ENCODE data around the gene STRA6.
"Not testable (repeated sequence)": the region's sequence is repeated elsewhere in the genome, so short reads cannot be mapped to it uniquely, and the experiment has no call there.

STRA6 gene

GRCh38 chr15:74160390-74160789 lies 42.2 kb downstream of the STRA6 start:
- DNase-seq: not testable (repeated sequence)

GRCh38 chr15:74159773-74160172 lies 42.8 kb downstream of the STRA6 start:
- no peak for DNase-seq

- no peak for DNase-seq
Observed at GRCh38 chr15:74158855-74159650, 43.5 kb downstream of the STRA6 start.

- DNase-seq: no peak
Observed at GRCh38 chr15:74157868-74158827, 44.4 kb downstream of the STRA6 start.

- DNase-seq: no peak
Observed at GRCh38 chr15:74156678-74157411, 45.7 kb downstream of the STRA6 start.

GRCh38 chr15:74155766-74156417 lies 46.7 kb downstream of the STRA6 start:
- DNase-seq: no peak

- no peak for DNase-seq
Observed at GRCh38 chr15:74147051-74147450, 55.5 kb downstream of the STRA6 start.

- no peak for DNase-seq
Observed at GRCh38 chr15:74146277-74146800, 56.2 kb downstream of the STRA6 start.

GRCh38 chr15:74144153-74144775 lies 58.3 kb downstream of the STRA6 start:
- no peak for DNase-seq

GRCh38 chr15:74141591-74141990 lies 61.0 kb downstream of the STRA6 start:
- DNase-seq: no peak

GRCh38 chr15:74138642-74139041 lies 63.9 kb downstream of the STRA6 start:
- DNase-seq: no peak

GRCh38 chr15:74137537-74137894 lies 65.1 kb downstream of the STRA6 start:
- DNase-seq: no peak

GRCh38 chr15:74136814-74137536 lies 65.6 kb downstream of the STRA6 start:
- no peak for DNase-seq

GRCh38 chr15:74136540-74136813 lies 66.1 kb downstream of the STRA6 start:
- no peak for DNase-seq

GRCh38 chr15:74135041-74135565 lies 67.5 kb downstream of the STRA6 start:
- no peak for DNase-seq

GRCh38 chr15:74134387-74135027 lies 68.1 kb downstream of the STRA6 start:
- DNase-seq: no peak

- DNase-seq: no peak
Observed at GRCh38 chr15:74133694-74134386, 68.7 kb downstream of the STRA6 start.

- no peak for DNase-seq
Observed at GRCh38 chr15:74132681-74133651, 69.6 kb downstream of the STRA6 start.

Data from fibroblast of skin of abdomen (primary cell).